GM12801 (cell line): ENCODE results near the gene C12orf76.

Experiments
- TF ChIP-seq, protein P1 (sequence below): IDR thresholded peaks from one replicate; pipeline ENCODE4 v1.5.1; 2011; ENCODE audit warnings: control low read depth; ENCODE audit not compliant: insufficient read length; ENCODE audit errors: extremely low read depth

Gene C12orf76

GRCh38 chr12:110012659-110013058 is 35.7 kb downstream of the C12orf76 start:
- TF ChIP-seq, protein P1, sequence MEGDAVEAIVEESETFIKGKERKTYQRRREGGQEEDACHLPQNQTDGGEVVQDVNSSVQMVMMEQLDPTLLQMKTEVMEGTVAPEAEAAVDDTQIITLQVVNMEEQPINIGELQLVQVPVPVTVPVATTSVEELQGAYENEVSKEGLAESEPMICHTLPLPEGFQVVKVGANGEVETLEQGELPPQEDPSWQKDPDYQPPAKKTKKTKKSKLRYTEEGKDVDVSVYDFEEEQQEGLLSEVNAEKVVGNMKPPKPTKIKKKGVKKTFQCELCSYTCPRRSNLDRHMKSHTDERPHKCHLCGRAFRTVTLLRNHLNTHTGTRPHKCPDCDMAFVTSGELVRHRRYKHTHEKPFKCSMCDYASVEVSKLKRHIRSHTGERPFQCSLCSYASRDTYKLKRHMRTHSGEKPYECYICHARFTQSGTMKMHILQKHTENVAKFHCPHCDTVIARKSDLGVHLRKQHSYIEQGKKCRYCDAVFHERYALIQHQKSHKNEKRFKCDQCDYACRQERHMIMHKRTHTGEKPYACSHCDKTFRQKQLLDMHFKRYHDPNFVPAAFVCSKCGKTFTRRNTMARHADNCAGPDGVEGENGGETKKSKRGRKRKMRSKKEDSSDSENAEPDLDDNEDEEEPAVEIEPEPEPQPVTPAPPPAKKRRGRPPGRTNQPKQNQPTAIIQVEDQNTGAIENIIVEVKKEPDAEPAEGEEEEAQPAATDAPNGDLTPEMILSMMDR = no peak

GRCh38 chr12:110012137-110012536 is 36.2 kb downstream of the C12orf76 start:
- TF ChIP-seq, protein P1 = no peak

GRCh38 chr12:110010853-110011723 is 37.2 kb downstream of the C12orf76 start:
- TF ChIP-seq, protein P1 = no peak

DNA sequence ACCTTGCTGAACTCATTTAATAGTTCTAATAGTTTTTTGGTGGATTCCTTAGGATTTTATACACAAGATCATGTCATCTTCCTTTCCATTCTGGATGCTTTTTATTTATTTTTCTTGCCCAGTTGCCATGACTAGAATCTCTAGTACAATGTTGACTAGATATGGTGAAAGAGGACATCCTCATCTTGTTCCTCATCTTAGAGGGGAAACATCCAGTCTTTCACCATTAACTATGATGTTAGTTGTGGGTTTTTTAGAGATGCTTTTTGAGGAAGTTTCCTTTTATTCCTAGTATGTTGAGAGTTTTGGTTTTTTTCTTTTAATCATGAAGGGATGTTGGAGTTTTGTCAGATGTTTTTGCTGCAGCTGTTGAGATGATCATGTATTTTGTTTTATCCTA is 40.4 kb downstream of the C12orf76 start:
- TF ChIP-seq, protein P1 = no peak

- TF ChIP-seq, protein P1 = no peak
Measured at GRCh38 chr12:110006115-110006514, 42.2 kb downstream of the C12orf76 start.

DNA sequence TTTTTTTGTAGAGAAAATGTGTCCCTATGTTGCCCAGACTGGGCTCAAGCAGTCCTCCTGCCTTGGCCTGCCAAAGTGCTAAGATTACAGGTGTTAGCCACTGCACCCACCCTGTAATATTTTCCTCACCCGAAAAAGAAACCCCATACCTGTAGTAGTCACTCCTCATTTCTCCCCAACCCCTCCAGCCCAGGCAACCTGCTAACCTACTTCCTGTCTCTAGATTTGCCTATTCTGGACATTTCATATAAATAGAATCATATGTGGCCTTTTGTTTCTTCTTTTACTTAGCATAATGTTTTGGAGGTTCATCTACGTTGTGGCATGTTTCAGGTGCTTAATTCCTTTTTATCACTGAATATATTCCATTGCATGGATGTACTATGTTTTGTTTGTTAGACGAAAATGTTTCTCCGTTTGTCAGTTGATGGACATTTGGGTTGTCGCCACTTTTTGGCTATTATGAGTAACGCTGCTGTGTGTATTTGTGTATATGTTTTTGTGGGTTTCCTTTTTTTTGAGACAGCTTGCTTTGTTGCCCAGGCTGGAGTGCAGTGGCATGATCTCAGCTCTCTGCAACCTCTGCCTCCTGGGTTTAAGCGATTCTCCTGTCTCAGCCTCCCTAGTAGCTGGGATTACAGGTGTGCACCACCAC is 42.9 kb downstream of the C12orf76 start:
- TF ChIP-seq, protein P1 = no peak

GRCh38 chr12:110004598-110004997 is 43.7 kb downstream of the C12orf76 start:
- TF ChIP-seq, protein P1 = no peak
